HEK293 (cell line): ENCODE measurements around the gene C2.

Experiments
- BCL11B ChIP-seq: fragments of 450-650 bp; formaldehyde crosslinking; IDR thresholded peaks from 2 replicates; pipeline ENCODE4 v1.5.1; 2016; ENCODE audit warnings: low read depth, missing biosample characterization, missing genetic modification characterization
- HOXA7 ChIP-seq: sonication (generic); formaldehyde crosslinking; IDR thresholded peaks from 2 replicates; pipeline ENCODE4 v1.8.1; 2022; ENCODE audit warnings: missing genetic modification reagents, borderline replicate concordance
- KLF10 ChIP-seq: fragments of 450-650 bp; IDR thresholded peaks from 2 replicates; pipeline ENCODE4 v1.5.1; 2018; ENCODE audit warnings: missing biosample characterization, mild to moderate bottlenecking, missing genetic modification characterization
- MEIS1 ChIP-seq: sonication (generic); formaldehyde crosslinking; IDR thresholded peaks from 2 replicates; pipeline ENCODE4 v1.8.1; 2022; ENCODE audit warnings: missing genetic modification reagents, mild to moderate bottlenecking, borderline replicate concordance
- REPIN1 ChIP-seq: fragments of 450-650 bp; formaldehyde crosslinking; IDR thresholded peaks from 2 replicates; pipeline ENCODE4 v1.5.1; 2017; ENCODE audit warnings: missing biosample characterization, missing genetic modification characterization, low read depth
- TRIM28 ChIP-seq: IDR thresholded peaks from 2 replicates; pipeline ENCODE4 v1.6.1; 2011; ENCODE audit warnings: low read length, control low read depth, borderline replicate concordance
- ZBTB7A ChIP-seq: fragments of 450-650 bp; formaldehyde crosslinking; IDR thresholded peaks from 2 replicates; pipeline ENCODE4 v1.5.1; 2016; ENCODE audit warnings: low read depth, missing biosample characterization, missing genetic modification characterization
- ZBTB8A ChIP-seq: fragments of 450-650 bp; formaldehyde crosslinking; IDR thresholded peaks from 2 replicates; pipeline ENCODE4 v1.5.1; 2016; ENCODE audit warnings: missing biosample characterization, missing genetic modification characterization
- ZEB2 ChIP-seq: fragments of 450-650 bp; formaldehyde crosslinking; IDR thresholded peaks from 2 replicates; pipeline ENCODE4 v1.5.1; 2016; ENCODE audit warnings: missing biosample characterization, missing genetic modification characterization
- ZFP3 ChIP-seq: fragments of 450-650 bp; formaldehyde crosslinking; IDR thresholded peaks from 2 replicates; pipeline ENCODE4 v1.5.1; 2016; ENCODE audit warnings: low read depth, missing biosample characterization, missing genetic modification characterization
- ZNF114 ChIP-seq: fragments of 450-650 bp; formaldehyde crosslinking; IDR thresholded peaks from 2 replicates; pipeline ENCODE4 v1.5.0; 2017; ENCODE audit warnings: missing biosample characterization, missing genetic modification characterization
- ZNF174 ChIP-seq: fragments of 450-650 bp; formaldehyde crosslinking; IDR thresholded peaks from 2 replicates; pipeline ENCODE4 v1.5.0; 2017; ENCODE audit warnings: missing biosample characterization, mild to moderate bottlenecking, missing genetic modification characterization
- ZNF24 ChIP-seq: fragments of 450-650 bp; formaldehyde crosslinking; IDR thresholded peaks from 2 replicates; pipeline ENCODE4 v1.5.1; 2016; ENCODE audit warnings: missing biosample characterization, missing genetic modification characterization
- ZNF266 ChIP-seq: fragments of 450-650 bp; formaldehyde crosslinking; IDR thresholded peaks from 2 replicates; pipeline ENCODE4 v1.5.1; 2016; ENCODE audit warnings: missing biosample characterization, missing genetic modification characterization, low read depth
- ZNF311 ChIP-seq: fragments of 450-650 bp; formaldehyde crosslinking; IDR thresholded peaks from 2 replicates; pipeline ENCODE4 v1.5.1; 2017; ENCODE audit warnings: missing biosample characterization, missing genetic modification characterization, borderline replicate concordance
- ZNF335 ChIP-seq: fragments of 450-650 bp; formaldehyde crosslinking; conservative IDR thresholded peaks from 2 replicates; pipeline ENCODE4 v1.5.1; 2016; ENCODE audit warnings: missing biosample characterization, missing genetic modification characterization
- ZNF433 ChIP-seq: fragments of 450-650 bp; formaldehyde crosslinking; IDR thresholded peaks from 2 replicates; pipeline ENCODE4 v1.5.1; 2016; ENCODE audit warnings: missing biosample characterization, missing genetic modification characterization, low read depth
- ZNF501 ChIP-seq: fragments of 450-650 bp; formaldehyde crosslinking; IDR thresholded peaks from 2 replicates; pipeline ENCODE4 v1.5.1; 2016; ENCODE audit warnings: missing biosample characterization, missing genetic modification characterization
- ZNF514 ChIP-seq: fragments of 450-650 bp; formaldehyde crosslinking; IDR thresholded peaks from 2 replicates; pipeline ENCODE4 v1.5.1; 2016; ENCODE audit warnings: missing biosample characterization, missing genetic modification characterization
- ZNF529 ChIP-seq: fragments of 450-650 bp; formaldehyde crosslinking; IDR thresholded peaks from 2 replicates; pipeline ENCODE4 v1.5.1; 2017; ENCODE audit warnings: missing genetic modification characterization, missing biosample characterization; ENCODE audit not compliant: insufficient replicate concordance
- ZNF785 ChIP-seq: fragments of 450-650 bp; formaldehyde crosslinking; IDR thresholded peaks from 2 replicates; pipeline ENCODE4 v1.5.1; 2016; ENCODE audit warnings: missing biosample characterization, missing genetic modification characterization
- ZNF792 ChIP-seq: fragments of 450-650 bp; formaldehyde crosslinking; IDR thresholded peaks from 2 replicates; pipeline ENCODE4 v1.5.1; 2016; ENCODE audit warnings: missing biosample characterization, missing genetic modification characterization
- TF ChIP-seq, protein P1 (sequence below): fragments of 450-650 bp; formaldehyde crosslinking; optimal IDR thresholded peaks from 2 replicates; pipeline ENCODE3; 2016; ENCODE audit warnings: missing biosample characterization, mild to moderate bottlenecking, missing genetic modification characterization
- TF ChIP-seq, protein P2 (sequence below): fragments of 450-650 bp; formaldehyde crosslinking; IDR thresholded peaks from 2 replicates; pipeline ENCODE4 v1.5.1; 2016; ENCODE audit warnings: missing biosample characterization, missing genetic modification characterization
- TF ChIP-seq, protein P3 (sequence below): fragments of 450-650 bp; formaldehyde crosslinking; IDR thresholded peaks from 2 replicates; pipeline ENCODE4 v1.5.1; 2016; ENCODE audit warnings: missing biosample characterization, missing genetic modification characterization, borderline replicate concordance
- TF ChIP-seq, protein P4 (sequence below): fragments of 450-650 bp; formaldehyde crosslinking; IDR thresholded peaks from 2 replicates; pipeline ENCODE4 v1.5.1; 2017; ENCODE audit warnings: missing biosample characterization, missing genetic modification characterization
- TF ChIP-seq, protein P5 (sequence below): fragments of 450-650 bp; formaldehyde crosslinking; IDR thresholded peaks from 2 replicates; pipeline ENCODE4 v1.5.1; 2017; ENCODE audit warnings: missing biosample characterization, mild to moderate bottlenecking, missing genetic modification characterization, moderate library complexity
- TF ChIP-seq, protein P6 (sequence below): fragments of 450-650 bp; formaldehyde crosslinking; IDR thresholded peaks from 2 replicates; pipeline ENCODE4 v1.5.1; 2016; ENCODE audit warnings: missing biosample characterization, missing genetic modification characterization

C2 gene

DNA sequence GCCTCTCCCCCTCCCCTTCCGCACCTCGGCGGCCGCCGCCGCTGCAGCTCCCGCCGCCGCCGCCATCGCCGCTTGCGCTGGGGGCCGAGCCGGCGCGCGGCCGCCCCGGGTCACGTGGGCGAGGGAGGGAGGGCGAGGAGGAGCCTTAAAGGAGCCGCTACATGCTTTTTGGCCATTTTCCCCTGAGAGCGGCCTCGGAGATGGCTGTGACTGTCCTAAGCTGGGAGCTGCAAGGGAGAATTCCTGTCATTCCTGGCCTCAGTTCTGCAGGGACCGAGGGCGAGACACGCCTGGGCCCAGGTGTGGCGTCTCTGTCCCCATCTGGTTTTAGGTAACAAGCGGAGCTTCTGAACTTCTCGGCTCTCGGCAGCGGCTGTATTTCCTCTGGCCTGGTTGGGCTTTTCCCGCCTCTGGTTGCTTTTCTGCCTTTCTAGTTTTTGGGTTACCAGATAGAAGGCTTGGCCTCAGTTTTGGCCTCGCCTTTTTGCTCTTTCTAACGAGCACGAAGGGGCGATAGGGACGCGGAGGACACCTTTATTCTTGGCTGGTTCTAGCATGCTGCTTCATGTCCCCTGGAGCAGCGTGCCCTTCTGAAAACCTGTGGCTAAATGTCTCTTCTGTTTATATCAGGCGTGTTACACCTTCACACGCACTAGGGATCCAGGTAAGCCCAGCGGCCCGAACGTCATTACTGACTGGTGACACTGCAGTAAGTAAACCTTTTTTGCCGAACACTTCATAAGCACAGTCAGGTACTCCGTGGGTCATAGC, 29.7 kb upstream of the C2 start, which contains the start of gene EHMT2 (continued):
- TF ChIP-seq, protein P1, sequence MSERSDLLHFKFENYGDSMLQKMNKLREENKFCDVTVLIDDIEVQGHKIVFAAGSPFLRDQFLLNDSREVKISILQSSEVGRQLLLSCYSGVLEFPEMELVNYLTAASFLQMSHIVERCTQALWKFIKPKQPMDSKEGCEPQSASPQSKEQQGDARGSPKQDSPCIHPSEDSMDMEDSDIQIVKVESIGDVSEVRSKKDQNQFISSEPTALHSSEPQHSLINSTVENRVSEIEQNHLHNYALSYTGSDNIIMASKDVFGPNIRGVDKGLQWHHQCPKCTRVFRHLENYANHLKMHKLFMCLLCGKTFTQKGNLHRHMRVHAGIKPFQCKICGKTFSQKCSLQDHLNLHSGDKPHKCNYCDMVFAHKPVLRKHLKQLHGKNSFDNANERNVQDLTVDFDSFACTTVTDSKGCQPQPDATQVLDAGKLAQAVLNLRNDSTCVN (tag by site-specific recombination), result peak; percentile 45
- TF ChIP-seq ZNF785 (tag by site-specific recombination) (no peak), ZNF266 (no peak), KLF10 (tag by site-specific recombination) (no peak), ZEB2 (tag by site-specific recombination) (no peak), HOXA7 (CRISPR knock-in tag) (no peak), BCL11B (tag by site-specific recombination) (no peak), ZBTB8A (tag by site-specific recombination) (no peak; the same call in 1 of the 2 replicates), ZBTB7A (no peak), ZFP3 (tag by site-specific recombination) (no peak), ZNF792 (no peak), TRIM28 (0 out of 2 replicates have a peak, but pooled peaks have one; percentile 10), ZNF514 (tag by site-specific recombination) (no peak), ZNF335 (tag by site-specific recombination) (no peak), ZNF501 (tag by site-specific recombination) (peak; percentile 40; the same call in 1 of the 2 replicates), REPIN1 (no peak), ZNF529 (tag by site-specific recombination) (no peak), ZNF174 (no peak), ZNF311 (no peak), ZNF433 (no peak), ZNF114 (tag by site-specific recombination) (no peak), ZNF24 (no peak), MEIS1 (no peak)
- TF ChIP-seq, protein P2, sequence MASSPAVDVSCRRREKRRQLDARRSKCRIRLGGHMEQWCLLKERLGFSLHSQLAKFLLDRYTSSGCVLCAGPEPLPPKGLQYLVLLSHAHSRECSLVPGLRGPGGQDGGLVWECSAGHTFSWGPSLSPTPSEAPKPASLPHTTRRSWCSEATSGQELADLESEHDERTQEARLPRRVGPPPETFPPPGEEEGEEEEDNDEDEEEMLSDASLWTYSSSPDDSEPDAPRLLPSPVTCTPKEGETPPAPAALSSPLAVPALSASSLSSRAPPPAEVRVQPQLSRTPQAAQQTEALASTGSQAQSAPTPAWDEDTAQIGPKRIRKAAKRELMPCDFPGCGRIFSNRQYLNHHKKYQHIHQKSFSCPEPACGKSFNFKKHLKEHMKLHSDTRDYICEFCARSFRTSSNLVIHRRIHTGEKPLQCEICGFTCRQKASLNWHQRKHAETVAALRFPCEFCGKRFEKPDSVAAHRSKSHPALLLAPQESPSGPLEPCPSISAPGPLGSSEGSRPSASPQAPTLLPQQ (tag by site-specific recombination), result 0 out of 2 replicates have a peak, but pooled peaks have one; percentile 19
- TF ChIP-seq, protein P3, sequence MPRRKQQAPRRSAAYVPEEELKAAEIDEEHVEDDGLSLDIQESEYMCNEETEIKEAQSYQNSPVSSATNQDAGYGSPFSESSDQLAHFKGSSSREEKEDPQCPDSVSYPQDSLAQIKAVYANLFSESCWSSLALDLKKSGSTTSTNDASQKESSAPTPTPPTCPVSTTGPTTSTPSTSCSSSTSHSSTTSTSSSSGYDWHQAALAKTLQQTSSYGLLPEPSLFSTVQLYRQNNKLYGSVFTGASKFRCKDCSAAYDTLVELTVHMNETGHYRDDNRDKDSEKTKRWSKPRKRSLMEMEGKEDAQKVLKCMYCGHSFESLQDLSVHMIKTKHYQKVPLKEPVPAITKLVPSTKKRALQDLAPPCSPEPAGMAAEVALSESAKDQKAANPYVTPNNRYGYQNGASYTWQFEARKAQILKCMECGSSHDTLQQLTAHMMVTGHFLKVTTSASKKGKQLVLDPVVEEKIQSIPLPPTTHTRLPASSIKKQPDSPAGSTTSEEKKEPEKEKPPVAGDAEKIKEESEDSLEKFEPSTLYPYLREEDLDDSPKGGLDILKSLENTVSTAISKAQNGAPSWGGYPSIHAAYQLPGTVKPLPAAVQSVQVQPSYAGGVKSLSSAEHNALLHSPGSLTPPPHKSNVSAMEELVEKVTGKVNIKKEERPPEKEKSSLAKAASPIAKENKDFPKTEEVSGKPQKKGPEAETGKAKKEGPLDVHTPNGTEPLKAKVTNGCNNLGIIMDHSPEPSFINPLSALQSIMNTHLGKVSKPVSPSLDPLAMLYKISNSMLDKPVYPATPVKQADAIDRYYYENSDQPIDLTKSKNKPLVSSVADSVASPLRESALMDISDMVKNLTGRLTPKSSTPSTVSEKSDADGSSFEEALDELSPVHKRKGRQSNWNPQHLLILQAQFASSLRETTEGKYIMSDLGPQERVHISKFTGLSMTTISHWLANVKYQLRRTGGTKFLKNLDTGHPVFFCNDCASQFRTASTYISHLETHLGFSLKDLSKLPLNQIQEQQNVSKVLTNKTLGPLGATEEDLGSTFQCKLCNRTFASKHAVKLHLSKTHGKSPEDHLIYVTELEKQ, result no peak
- TF ChIP-seq, protein P4, sequence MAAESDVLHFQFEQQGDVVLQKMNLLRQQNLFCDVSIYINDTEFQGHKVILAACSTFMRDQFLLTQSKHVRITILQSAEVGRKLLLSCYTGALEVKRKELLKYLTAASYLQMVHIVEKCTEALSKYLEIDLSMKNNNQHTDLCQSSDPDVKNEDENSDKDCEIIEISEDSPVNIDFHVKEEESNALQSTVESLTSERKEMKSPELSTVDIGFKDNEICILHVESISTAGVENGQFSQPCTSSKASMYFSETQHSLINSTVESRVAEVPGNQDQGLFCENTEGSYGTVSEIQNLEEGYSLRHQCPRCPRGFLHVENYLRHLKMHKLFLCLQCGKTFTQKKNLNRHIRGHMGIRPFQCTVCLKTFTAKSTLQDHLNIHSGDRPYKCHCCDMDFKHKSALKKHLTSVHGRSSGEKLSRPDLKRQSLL (tag by site-specific recombination), result no peak
- TF ChIP-seq, protein P5, sequence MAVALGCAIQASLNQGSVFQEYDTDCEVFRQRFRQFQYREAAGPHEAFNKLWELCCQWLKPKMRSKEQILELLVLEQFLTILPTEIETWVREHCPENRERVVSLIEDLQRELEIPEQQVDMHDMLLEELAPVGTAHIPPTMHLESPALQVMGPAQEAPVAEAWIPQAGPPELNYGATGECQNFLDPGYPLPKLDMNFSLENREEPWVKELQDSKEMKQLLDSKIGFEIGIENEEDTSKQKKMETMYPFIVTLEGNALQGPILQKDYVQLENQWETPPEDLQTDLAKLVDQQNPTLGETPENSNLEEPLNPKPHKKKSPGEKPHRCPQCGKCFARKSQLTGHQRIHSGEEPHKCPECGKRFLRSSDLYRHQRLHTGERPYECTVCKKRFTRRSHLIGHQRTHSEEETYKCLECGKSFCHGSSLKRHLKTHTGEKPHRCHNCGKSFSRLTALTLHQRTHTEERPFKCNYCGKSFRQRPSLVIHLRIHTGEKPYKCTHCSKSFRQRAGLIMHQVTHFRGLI (tag by site-specific recombination), result peak; percentile 97
- TF ChIP-seq, protein P6, sequence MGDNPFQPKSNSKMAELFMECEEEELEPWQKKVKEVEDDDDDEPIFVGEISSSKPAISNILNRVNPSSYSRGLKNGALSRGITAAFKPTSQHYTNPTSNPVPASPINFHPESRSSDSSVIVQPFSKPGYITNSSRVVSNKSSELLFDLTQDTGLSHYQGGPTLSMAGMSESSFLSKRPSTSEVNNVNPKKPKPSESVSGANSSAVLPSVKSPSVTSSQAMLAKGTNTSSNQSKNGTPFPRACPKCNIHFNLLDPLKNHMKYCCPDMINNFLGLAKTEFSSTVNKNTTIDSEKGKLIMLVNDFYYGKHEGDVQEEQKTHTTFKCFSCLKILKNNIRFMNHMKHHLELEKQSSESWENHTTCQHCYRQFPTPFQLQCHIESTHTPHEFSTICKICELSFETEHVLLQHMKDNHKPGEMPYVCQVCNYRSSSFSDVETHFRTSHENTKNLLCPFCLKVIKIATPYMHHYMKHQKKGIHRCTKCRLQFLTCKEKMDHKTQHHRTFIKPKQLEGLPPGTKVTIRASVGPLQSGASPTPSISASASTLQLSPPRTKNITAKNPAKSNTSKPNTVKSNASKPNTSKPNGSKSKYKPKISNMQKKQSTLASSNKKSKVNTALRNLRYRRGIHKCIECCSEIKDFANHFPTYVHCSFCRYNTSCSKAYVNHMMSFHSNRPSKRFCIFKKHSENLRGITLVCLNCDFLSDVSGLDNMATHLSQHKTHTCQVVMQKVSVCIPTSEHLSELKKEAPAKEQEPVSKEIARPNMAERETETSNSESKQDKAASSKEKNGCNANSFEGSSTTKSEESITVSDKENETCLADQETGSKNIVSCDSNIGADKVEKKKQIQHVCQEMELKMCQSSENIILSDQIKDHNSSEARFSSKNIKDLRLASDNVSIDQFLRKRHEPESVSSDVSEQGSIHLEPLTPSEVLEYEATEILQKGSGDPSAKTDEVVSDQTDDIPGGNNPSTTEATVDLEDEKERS, result no peak
